Neural cell (in vitro differentiated cells): Measurements from ENCODE around the gene ZBTB7A.

Experiments used
- CTCF ChIP-seq: fragments of 450-650 bp; IDR thresholded peaks from 2 replicates; pipeline ENCODE4 v1.5.1; 2014; ENCODE audit warnings: antibody characterized with exemption, mild to moderate bottlenecking, moderate library complexity; ENCODE audit not compliant: poor library complexity, severe bottlenecking
- EZH2 ChIP-seq: fragments of 200-600, 300-800 bp; shearing (Covaris generic), sonication (generic); IDR thresholded peaks from 2 replicates; pipeline ENCODE4 v1.6.1; 2014; ENCODE audit warnings: antibody characterized with exemption, low read length, borderline replicate concordance, mild to moderate bottlenecking; ENCODE audit not compliant: insufficient read depth, poor library complexity, severe bottlenecking
- MXI1 ChIP-seq: fragments of 450-650 bp; conservative IDR thresholded peaks from 2 replicates; pipeline ENCODE4 v1.6.1; 2014; ENCODE audit warnings: antibody characterized with exemption, mild to moderate bottlenecking; ENCODE audit not compliant: poor library complexity, severe bottlenecking
- POLR2AphosphoS5 ChIP-seq: IDR thresholded peaks from 2 replicates; pipeline ENCODE4 v1.6.1; 2012

- TF ChIP-seq CTCF (no peak), POLR2AphosphoS5 (no peak), EZH2 (no peak), MXI1 (no peak)
Measured at GRCh38 chr19:4052114-4052992, 14.3 kb downstream of the ZBTB7A start.
